Measurements from ENCODE around the gene TBC1D16. TPM values are rescaled to one million over a fixed set of nuclear protein-coding genes. Genes with fewer than 3 reads are reported as not detected.
"Not testable (repeated sequence)": the region's sequence is repeated elsewhere in the genome, so short reads cannot be mapped to it uniquely, and the experiment has no call there.

The TBC1D16 gene
- total RNA-seq, 1 experiment from 2014 or later = 21.7 TPM

DNA sequence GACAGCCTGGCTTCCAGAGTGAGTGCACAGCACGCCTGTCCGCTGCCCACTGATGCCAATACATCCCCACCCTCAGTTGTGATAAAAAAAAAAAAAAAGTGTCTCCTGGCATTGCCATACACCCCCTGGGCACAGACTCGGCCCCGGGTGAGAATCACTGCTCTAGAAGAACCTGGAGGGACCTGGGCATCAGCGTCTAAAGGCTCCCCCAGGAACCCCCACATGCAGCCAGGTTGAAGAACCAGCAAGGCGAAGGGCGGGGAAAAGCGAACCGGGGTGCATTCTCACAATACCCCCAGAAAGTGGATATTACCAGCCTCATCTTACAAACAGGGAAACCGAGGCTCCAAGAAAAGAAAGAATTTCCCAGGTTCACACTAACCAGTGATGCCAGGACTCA lies 27.7 kb downstream of the TBC1D16 start:
- no peak for DNase-seq (ENCODE audit: low spot score)
- in situ Hi-C loops (cut with HindIII; ENCODE audit: low sequenced_read_pairs) = no loop called here

DNA sequence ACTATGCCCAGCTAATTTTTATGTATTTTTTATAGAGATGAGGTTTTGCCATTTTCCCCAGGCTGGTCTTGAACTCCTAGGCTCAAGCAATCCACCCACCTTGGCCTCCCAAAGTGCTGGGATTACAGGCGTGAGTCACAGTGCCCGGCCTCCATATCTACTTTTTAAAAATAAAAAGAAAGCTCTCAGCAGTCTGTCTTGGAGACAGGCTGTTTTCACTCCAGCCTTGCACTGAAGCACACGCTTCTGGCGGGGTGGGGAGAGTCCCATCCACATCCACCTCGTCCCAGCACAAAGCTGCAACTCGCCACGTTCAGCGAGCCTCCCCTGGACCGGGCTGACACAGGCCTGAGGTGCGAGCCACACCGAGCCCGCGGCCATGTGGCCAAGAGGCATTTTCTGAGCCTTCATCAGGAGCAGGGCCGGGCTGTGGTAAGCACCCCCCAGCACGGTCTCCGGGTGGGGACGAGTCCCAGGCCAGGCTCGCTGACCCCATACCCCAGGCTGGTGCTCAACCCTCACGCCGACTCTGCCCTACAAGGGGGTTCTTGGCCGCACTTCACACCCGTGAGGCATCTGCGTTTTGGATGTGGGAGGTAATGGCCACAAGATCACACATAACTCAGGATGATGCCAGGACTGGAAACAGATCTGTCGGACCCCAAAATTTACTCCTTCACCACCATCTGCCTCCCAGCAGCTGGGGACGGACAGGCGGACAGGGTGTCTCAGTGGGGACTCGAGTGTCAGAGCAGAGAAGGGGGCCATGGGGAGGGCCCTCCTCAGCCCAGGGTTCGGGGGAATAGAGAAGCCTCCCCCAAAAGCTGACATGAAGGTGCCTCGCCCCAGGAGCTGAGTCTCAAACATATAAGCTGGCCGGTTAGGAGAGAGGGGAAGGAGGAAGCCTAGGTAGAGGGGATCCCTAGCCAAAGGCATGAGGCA lies 28.6 kb downstream of the TBC1D16 start:
- in situ Hi-C loops (cut with HindIII; ENCODE audit: low sequenced_read_pairs) = no loop called here
- no peak for DNase-seq (ENCODE audit: low spot score)

DNA sequence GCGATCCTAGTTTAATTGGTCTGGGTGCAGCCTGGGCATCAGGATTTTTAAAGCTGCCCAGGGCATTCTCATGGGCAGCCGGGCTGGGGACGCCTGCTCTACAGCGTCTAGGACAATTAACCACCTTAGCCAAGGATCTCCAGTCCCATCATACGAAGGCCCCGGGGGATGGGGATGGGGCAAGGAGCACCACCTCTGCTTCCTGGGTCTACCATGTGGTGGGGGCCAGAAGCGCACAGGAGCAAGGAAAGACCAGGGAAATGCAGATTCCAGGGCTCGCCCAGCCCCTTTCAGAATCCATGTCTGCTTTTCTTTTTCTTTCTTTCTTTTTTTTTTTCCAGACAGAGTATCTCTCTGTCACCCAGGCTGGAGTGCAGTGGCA lies 29.3 kb downstream of the TBC1D16 start:
- in situ Hi-C loops (cut with HindIII; ENCODE audit: low sequenced_read_pairs) = no loop called here
- DNase-seq (ENCODE audit: low spot score) = no peak

DNA sequence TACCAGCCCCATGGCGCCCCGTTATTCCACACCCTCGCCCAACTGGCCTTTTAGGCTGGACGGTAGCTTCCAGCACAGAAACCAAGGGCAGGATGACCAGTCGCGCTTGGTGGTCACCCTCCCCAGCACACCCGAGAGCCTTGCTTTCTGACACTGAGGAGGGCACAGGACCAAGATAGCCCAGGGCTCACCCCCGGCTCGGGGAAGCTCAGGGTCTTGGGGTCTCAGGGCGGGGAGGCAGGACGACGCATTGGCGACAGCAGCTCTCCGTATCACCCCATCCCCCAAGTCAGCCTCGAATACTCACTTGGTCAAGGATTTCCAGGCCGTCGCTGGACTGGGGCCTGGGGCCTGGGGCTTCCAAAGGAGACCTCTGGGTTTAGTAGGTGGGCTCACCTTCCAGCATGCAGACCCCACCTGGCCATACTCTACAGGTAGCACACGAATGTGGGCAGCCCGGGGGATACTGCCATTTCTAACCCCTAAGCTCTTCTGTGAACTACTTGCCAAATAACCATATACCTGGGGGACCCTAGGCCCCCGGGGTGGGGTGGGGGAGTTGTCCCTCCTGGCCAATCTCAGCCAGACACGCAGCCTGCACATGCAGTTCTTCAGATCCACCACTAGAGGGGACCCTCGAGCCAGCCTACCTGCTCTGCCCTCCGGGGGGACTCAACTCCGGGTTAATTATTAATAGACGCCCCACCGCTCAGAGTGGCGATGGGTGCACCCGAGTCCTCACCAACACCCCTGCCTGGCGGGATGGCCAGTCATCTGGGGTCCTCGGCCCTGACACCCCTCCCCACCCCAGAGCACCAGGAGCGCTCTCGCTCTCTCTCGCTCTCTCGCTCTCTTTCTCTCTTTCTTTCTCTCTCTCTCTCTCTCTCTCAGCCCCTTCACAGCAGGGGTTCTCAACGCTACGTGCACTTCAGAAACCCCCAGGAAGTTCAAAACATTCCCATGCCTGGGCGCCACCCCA lies 30.0 kb downstream of the TBC1D16 start:
- in situ Hi-C loops (cut with HindIII; ENCODE audit: low sequenced_read_pairs) = no loop called here

GRCh38 chr17:80003969-80004368 lies 31.7 kb downstream of the TBC1D16 start:
- in situ Hi-C loops (cut with HindIII; ENCODE audit: low sequenced_read_pairs) = no loop called here

More for the DNA sequence above, 30.0 kb downstream of the TBC1D16 start:
- DNase-seq (ENCODE audit: low spot score) = peak; percentile 64

DNA sequence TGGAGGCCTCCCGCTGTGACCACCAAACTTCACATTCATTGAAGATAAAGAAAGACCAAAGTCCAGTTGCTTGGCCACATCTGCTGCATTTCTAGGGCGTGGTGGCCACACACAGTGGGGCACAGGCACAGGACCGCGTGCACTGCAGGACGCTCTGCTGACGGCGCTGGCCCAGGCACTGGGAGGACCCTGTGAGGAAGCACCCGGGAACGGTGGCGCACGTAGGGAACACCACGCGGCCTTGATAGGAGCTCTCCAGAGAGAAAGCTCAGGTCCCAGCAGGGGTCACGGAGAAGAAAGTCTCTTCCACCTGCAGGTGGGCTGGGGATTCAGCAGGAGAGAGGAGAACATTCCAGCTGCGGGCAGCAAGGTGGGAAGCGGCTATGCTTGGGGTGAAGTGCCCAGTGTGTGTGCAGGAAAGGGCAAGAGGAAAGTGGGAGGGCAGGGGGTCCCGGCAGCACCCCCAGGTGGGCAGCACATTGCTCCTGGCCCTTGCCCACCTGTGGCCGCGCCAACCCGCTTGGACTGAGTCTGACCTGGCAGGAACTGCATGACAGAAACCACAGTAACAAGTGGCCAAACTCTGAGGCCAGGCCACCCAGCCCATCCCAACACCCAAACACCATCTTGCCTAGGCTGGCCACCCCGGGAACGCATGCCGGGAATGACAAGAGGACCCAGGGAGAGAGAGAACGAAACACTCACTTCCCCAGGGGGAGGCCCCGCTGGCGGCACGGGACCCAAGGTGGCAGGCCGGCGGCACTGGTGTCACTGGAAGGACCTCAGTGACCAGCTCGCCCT lies 32.8 kb downstream of the TBC1D16 start:
- in situ Hi-C loops (cut with HindIII; ENCODE audit: low sequenced_read_pairs) = no loop called here
- DNase-seq (ENCODE audit: low spot score) = no peak

More at GRCh38 chr17:80003969-80004368, 31.7 kb downstream of the TBC1D16 start:
- no peak for DNase-seq (ENCODE audit: low spot score)

- in situ Hi-C loops (cut with HindIII; ENCODE audit: low sequenced_read_pairs) = no loop called here
- no peak for DNase-seq (ENCODE audit: low spot score)
These were observed 33.5 kb downstream of the TBC1D16 start for GRCh38 chr17:80002070-80002641.

- in situ Hi-C loops (cut with HindIII; ENCODE audit: low sequenced_read_pairs) = no loop called here
- DNase-seq (ENCODE audit: low spot score) = peak; percentile 47
These were observed 34.5 kb downstream of the TBC1D16 start for GRCh38 chr17:80000981-80001775.

- in situ Hi-C loops (cut with HindIII; ENCODE audit: low sequenced_read_pairs) = no loop called here
- DNase-seq (ENCODE audit: low spot score) = no peak
These were observed 35.5 kb downstream of the TBC1D16 start for GRCh38 chr17:80000136-80000535.

DNA sequence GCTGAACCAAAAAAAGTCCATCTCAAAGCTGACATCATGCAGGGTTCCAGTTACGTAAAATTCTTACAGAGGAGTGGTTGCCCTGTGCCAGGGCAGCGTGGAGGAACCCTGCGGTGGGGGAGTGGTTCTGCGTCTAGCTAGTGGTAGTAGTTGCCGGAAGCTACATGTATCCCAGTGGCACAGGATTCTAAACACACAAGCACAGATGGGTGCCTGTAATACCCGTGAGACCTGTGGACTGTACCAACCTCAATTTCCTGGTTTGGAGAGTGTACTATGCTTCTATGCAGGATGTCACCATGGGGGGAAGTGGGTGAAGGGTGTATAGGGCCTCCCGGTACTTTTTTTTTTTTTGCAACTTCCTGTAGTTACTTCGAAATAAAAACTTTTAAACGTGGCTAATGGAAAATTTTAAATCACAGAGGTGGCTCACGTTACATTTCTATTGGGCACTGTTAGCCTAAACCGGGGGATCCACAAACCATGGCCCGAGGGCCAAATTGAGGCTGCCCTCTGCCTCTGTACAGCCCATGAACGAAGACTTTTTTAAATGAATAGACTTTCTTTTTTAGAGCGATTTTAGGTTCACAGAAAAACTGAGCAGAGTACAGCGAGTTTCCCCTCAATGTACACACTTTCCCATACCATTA lies 38.5 kb downstream of the TBC1D16 start:
- no peak for DNase-seq (ENCODE audit: low spot score)
- in situ Hi-C loops (cut with HindIII; ENCODE audit: low sequenced_read_pairs) = loop anchor here (25.0 kb wide), 1 partner anchor 235 kb away; no protein-coding TSS in a partner anchor

GRCh38 chr17:79996291-79996690 lies 39.4 kb downstream of the TBC1D16 start:
- in situ Hi-C loops (cut with HindIII; ENCODE audit: low sequenced_read_pairs) = loop anchor here (25.0 kb wide), 1 partner anchor 234 kb away; no protein-coding TSS in a partner anchor
- no peak for DNase-seq (ENCODE audit: low spot score)

DNA sequence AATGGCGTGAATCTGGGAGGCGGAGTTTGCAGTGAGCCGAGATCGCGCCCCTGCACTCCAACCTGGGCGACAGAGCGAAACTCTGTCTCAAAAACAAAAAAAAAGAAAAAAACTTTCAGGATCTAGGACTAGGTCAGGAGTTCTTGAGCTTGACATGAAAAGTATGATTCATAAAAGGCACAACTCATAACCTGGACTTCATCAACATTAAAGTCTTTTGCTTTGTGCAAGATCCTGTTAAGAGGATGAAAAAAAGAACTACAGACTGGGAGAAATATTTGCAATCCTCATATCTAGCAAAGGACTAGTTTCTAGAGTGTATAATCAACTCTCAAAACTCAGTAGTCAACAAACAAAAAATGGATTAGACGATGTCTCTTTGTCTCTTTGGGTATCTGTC lies 40.0 kb downstream of the TBC1D16 start:
- in situ Hi-C loops (cut with HindIII; ENCODE audit: low sequenced_read_pairs) = loop anchor here (25.0 kb wide), 1 partner anchor 233 kb away; no protein-coding TSS in a partner anchor
- DNase-seq (ENCODE audit: low spot score) = no peak

GRCh38 chr17:79994602-79995001 lies 41.1 kb downstream of the TBC1D16 start:
- no peak for DNase-seq (ENCODE audit: low spot score)
- in situ Hi-C loops (cut with HindIII; ENCODE audit: low sequenced_read_pairs) = loop anchor here (25.0 kb wide), 1 partner anchor 232 kb away; no protein-coding TSS in a partner anchor

DNA sequence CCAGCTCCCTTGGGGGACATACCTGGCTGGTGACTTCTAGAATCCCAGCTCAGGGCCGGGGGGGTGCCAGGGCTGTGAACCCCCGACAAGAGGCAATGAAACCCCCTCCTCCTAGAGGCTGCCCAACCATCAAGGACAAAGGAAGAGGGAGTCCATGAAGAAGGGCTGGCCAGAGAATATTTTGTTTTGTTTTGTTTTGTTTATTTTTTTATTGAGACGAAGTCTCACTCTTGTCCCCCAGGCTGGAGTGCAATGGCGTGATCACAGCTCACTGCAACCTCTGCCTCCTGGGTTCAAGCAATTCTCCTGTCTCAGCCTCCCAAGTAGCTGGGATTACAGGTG lies 41.5 kb downstream of the TBC1D16 start:
- in situ Hi-C loops (cut with HindIII; ENCODE audit: low sequenced_read_pairs) = loop anchor here (25.0 kb wide), 1 partner anchor 232 kb away; no protein-coding TSS in a partner anchor
- not testable (repeated sequence) for DNase-seq (ENCODE audit: low spot score)

DNA sequence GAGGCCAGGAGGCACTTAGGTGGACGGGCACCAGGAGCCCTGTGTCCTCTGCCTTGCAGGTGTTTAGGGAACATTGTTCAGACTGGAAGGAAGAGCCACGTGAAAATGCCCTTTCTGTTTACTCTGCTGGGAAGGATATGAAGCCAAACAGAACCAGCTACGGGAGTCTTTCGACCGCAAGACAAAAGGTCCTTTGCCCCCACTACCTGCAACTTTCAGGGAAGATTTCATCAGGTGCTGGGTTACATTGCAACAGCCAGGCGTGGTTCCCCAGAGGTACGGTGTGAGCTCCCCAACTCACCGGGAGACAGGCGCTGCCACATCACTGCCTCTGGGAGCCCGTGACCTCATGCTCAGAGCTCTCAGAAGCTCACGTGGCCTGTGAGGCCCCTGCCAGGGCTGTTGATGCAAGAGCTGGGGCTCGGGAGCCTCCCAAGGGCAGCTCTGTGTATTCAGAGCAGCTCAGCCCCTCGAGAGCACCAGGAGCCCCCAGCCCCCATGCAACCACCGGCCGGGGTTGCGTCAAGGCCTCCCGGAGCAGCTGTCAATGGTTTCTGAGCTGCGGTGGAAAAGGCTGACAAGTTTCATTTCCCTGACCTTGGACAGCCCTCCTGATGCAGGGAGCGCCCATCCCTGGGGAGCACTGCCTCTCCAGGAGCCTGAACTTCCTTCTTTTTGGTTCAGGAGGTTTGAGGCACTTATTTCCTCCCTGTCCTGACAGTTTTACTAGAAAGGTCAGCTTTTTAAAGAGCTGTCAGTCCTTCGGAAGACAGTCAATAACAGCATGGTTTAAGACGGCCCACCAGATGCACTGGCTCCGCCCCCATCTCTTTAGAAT lies 42.1 kb downstream of the TBC1D16 start:
- in situ Hi-C loops (cut with HindIII; ENCODE audit: low sequenced_read_pairs) = loop anchor here (25.0 kb wide), 1 partner anchor 231 kb away; no protein-coding TSS in a partner anchor
- DNase-seq (ENCODE audit: low spot score) = no peak

DNA sequence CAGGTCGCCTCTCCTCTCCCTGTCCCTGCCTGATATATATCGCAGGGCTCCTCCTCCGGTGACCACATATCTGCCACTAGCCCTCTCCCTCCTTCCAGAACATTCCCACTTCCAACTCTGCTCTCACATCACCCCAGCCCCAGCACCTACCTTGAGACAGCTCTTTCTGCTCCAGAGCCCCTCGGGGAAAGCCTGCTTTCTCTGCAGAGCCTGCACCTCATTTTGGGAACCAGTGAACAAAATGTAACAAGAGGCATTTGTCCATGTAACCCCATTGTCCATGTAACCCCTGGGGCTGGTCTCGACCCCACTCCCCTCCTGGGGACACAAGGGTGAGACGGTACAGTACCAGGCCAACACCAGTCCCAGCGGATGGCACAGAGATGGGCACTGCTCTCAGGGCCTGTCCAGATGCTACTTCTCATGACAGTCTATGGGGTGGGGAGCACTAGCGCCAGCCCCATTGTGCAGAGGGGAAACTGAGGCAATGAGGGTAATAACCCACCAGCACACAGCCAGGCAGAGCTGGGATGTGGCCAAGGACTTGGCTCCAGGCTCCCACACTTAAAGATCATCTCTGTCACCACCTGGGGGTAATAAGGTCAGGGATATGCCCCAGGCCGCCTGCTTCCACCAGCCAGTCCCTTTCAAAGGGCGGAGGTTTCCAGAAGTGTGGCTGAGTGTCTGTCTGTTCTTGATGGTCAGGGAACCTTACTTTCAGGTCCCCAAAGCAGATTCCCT lies 42.9 kb downstream of the TBC1D16 start:
- no peak for DNase-seq (ENCODE audit: low spot score)
- in situ Hi-C loops (cut with HindIII; ENCODE audit: low sequenced_read_pairs) = loop anchor here (25.0 kb wide), 1 partner anchor 231 kb away; no protein-coding TSS in a partner anchor
